SK-N-SH treated with all-trans-retinoic acid at 6 μM for 48 hours (cell line): Measurements from ENCODE around the gene PANK3.

ENCODE experiments used
- ATAC-seq: fragments of 200-7000 bp; cut with Tn5 transposase; 3 replicates; pipeline ENCODE4 v1.9.1; 2020; ENCODE audit warnings: mild to moderate bottlenecking, moderate library complexity
- ARNTL ChIP-seq: fragments of 450-650 bp; formaldehyde crosslinking; IDR thresholded peaks from 2 replicates; pipeline ENCODE4 v1.5.0; 2020; ENCODE audit warnings: low read depth, mild to moderate bottlenecking, moderate library complexity, borderline replicate concordance
- BACH2 ChIP-seq: fragments of 250-450 bp; sonication (Bioruptor Pico); IDR thresholded peaks from 2 replicates; pipeline ENCODE4 v1.9.0; 2021; ENCODE audit warnings: mild to moderate bottlenecking, borderline replicate concordance
- CSDC2 ChIP-seq: fragments of 250-450 bp; sonication (Bioruptor Pico); IDR thresholded peaks from 2 replicates; pipeline ENCODE4 v1.5.0; 2020; ENCODE audit warnings: mild to moderate bottlenecking, moderate library complexity
- ESRRG ChIP-seq: fragments of 250-450 bp; sonication (Bioruptor Pico); IDR thresholded peaks from 2 replicates; pipeline ENCODE4 v1.6.1; 2021; ENCODE audit warnings: mild to moderate bottlenecking
- GLIS3 ChIP-seq: fragments of 250-450 bp; sonication (Bioruptor Pico); IDR thresholded peaks from 2 replicates; pipeline ENCODE4 v1.5.0; 2020; ENCODE audit warnings: mild to moderate bottlenecking, moderate library complexity
- ISL1 ChIP-seq: fragments of 250-450 bp; sonication (Bioruptor Pico); IDR thresholded peaks from 2 replicates; pipeline ENCODE4 v2.1.2; 2022; ENCODE audit warnings: mild to moderate bottlenecking, moderate library complexity
- OSR1 ChIP-seq: fragments of 250-450 bp; sonication (Bioruptor Pico); IDR thresholded peaks from 2 replicates; pipeline ENCODE4 v1.8.0; 2022; ENCODE audit warnings: moderate library complexity, mild to moderate bottlenecking, inconsistent platforms
- POU6F1 ChIP-seq: fragments of 250-450 bp; sonication (Bioruptor Pico); IDR thresholded peaks from 2 replicates; pipeline ENCODE4 v1.8.0; 2021; ENCODE audit warnings: low read depth, mild to moderate bottlenecking, moderate library complexity, borderline replicate concordance
- PPARA ChIP-seq: fragments of 250-450 bp; sonication (Bioruptor Pico); IDR thresholded peaks from 2 replicates; pipeline ENCODE4 v1.5.0; 2020; ENCODE audit warnings: mild to moderate bottlenecking, borderline replicate concordance
- RARB ChIP-seq: fragments of 250-450 bp; sonication (Bioruptor Pico); IDR thresholded peaks from 2 replicates; pipeline ENCODE4 v1.8.0; 2021; ENCODE audit warnings: mild to moderate bottlenecking, moderate library complexity
- SNAI2 ChIP-seq: fragments of 250-450 bp; sonication (Bioruptor Pico); IDR thresholded peaks from 2 replicates; pipeline ENCODE4 v1.5.0; 2020; ENCODE audit warnings: mild to moderate bottlenecking, moderate library complexity
- TCF4 ChIP-seq: fragments of 250-450 bp; sonication (Bioruptor Pico); IDR thresholded peaks from 2 replicates; pipeline ENCODE4 v1.8.0; 2021; ENCODE audit warnings: mild to moderate bottlenecking, moderate library complexity, borderline replicate concordance
- TOX ChIP-seq: fragments of 250-450 bp; sonication (Bioruptor Pico); IDR thresholded peaks from 2 replicates; pipeline ENCODE4 v1.8.0; 2021; ENCODE audit warnings: mild to moderate bottlenecking, moderate library complexity, borderline replicate concordance
- ZC3H10 ChIP-seq: fragments of 250-450 bp; sonication (Bioruptor Pico); IDR thresholded peaks from 2 replicates; pipeline ENCODE4 v1.5.1; 2021; ENCODE audit warnings: mild to moderate bottlenecking, moderate library complexity
- ZFP3 ChIP-seq: fragments of 250-450 bp; sonication (Bioruptor Pico); IDR thresholded peaks from 2 replicates; pipeline ENCODE4 v1.5.0; 2020; ENCODE audit warnings: mild to moderate bottlenecking, moderate library complexity
- ZFP30 ChIP-seq: fragments of 450-650 bp; formaldehyde crosslinking; IDR thresholded peaks from 2 replicates; pipeline ENCODE4 v1.5.0; 2022; ENCODE audit warnings: mild to moderate bottlenecking, moderate library complexity
- ZNF565 ChIP-seq: fragments of 450-650 bp; formaldehyde crosslinking; conservative IDR thresholded peaks from 2 replicates; pipeline ENCODE4 v1.5.0; 2020; ENCODE audit warnings: low read depth, mild to moderate bottlenecking, moderate library complexity
- ZNF70 ChIP-seq: fragments of 450-650 bp; formaldehyde crosslinking; IDR thresholded peaks from 2 replicates; pipeline ENCODE4 v1.5.0; 2020; ENCODE audit warnings: mild to moderate bottlenecking, moderate library complexity
- ZNF8 ChIP-seq: fragments of 450-650 bp; formaldehyde crosslinking; IDR thresholded peaks from 2 replicates; pipeline ENCODE4 v1.5.0; 2020; ENCODE audit warnings: mild to moderate bottlenecking, moderate library complexity
- TF ChIP-seq, protein P1 (sequence below): fragments of 250-450 bp; sonication (Bioruptor Pico); IDR thresholded peaks from 2 replicates; pipeline ENCODE4 v1.5.0; 2020; ENCODE audit warnings: mild to moderate bottlenecking, moderate library complexity
- TF ChIP-seq, protein P2 (sequence below): fragments of 250-450 bp; sonication (Bioruptor Pico); IDR thresholded peaks from 2 replicates; pipeline ENCODE4 v1.5.1; 2020; ENCODE audit warnings: low read depth, mild to moderate bottlenecking, moderate library complexity
- TF ChIP-seq, protein P3 (sequence below): fragments of 250-450 bp; sonication (Bioruptor Pico); IDR thresholded peaks from 2 replicates; pipeline ENCODE4 v1.5.1; 2021; ENCODE audit warnings: mild to moderate bottlenecking, moderate library complexity

The PANK3 gene

DNA sequence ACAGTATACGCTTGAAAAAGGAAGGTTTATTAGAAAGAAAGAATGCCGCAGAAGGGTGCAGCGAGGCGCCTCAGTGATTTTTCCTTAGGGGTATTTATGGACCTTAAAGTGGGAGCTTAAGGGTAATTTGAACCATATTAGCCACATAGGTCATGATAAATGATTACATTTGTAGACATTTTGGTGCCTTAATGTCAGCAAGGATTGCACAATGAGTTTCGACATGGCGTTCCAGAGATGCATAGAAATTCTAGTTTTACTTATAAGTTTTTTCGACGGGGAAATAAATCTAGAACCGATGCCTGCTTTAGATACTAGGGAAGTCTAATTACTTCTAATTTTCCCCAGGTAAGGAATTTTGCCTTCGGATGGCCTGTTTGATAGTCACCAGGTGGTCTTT lies 20.7 kb upstream of the PANK3 start (continued):
- TF ChIP-seq, protein P1, sequence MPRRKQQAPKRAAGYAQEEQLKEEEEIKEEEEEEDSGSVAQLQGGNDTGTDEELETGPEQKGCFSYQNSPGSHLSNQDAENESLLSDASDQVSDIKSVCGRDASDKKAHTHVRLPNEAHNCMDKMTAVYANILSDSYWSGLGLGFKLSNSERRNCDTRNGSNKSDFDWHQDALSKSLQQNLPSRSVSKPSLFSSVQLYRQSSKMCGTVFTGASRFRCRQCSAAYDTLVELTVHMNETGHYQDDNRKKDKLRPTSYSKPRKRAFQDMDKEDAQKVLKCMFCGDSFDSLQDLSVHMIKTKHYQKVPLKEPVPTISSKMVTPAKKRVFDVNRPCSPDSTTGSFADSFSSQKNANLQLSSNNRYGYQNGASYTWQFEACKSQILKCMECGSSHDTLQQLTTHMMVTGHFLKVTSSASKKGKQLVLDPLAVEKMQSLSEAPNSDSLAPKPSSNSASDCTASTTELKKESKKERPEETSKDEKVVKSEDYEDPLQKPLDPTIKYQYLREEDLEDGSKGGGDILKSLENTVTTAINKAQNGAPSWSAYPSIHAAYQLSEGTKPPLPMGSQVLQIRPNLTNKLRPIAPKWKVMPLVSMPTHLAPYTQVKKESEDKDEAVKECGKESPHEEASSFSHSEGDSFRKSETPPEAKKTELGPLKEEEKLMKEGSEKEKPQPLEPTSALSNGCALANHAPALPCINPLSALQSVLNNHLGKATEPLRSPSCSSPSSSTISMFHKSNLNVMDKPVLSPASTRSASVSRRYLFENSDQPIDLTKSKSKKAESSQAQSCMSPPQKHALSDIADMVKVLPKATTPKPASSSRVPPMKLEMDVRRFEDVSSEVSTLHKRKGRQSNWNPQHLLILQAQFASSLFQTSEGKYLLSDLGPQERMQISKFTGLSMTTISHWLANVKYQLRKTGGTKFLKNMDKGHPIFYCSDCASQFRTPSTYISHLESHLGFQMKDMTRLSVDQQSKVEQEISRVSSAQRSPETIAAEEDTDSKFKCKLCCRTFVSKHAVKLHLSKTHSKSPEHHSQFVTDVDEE = no peak
- no peak for TF ChIP-seq GLIS3 (CRISPR knock-in tag)
- no peak for TF ChIP-seq OSR1 (CRISPR knock-in tag)

DNA sequence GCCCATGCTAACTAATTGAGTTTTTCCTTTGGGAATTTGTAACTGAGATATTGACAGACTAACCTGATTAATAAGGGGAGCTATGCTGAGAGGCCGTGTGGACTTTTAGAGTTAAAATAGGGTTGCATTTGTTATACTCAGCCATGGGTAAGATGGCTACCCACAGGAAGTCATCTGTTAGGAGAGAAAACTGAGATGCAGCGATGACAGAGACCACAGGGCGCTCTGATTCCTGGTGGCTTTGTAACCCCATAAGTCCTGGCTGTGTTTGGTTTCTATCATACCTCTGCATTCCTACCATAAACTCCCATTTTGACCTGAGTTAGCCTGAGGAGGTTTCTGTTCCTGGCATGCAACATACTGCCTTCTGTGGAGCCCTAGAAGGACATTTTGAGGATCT lies 19.5 kb upstream of the PANK3 start:
- TF ChIP-seq GLIS3 (CRISPR knock-in tag) (no peak), ESRRG (CRISPR knock-in tag) (no peak), ZNF565 (CRISPR knock-in tag) (no peak), POU6F1 (CRISPR knock-in tag) (no peak), TOX (CRISPR knock-in tag) (no peak), ISL1 (no peak), CSDC2 (CRISPR knock-in tag) (no peak), PPARA (CRISPR knock-in tag) (no peak), TCF4 (CRISPR knock-in tag) (no peak), SNAI2 (CRISPR knock-in tag) (no peak), ZNF70 (CRISPR knock-in tag) (no peak), ZC3H10 (CRISPR knock-in tag) (no peak), ARNTL (CRISPR knock-in tag) (no peak), RARB (CRISPR knock-in tag) (no peak), ZFP3 (no peak), BACH2 (no peak)
- TF ChIP-seq, protein P1 = no peak
- TF ChIP-seq, protein P2, sequence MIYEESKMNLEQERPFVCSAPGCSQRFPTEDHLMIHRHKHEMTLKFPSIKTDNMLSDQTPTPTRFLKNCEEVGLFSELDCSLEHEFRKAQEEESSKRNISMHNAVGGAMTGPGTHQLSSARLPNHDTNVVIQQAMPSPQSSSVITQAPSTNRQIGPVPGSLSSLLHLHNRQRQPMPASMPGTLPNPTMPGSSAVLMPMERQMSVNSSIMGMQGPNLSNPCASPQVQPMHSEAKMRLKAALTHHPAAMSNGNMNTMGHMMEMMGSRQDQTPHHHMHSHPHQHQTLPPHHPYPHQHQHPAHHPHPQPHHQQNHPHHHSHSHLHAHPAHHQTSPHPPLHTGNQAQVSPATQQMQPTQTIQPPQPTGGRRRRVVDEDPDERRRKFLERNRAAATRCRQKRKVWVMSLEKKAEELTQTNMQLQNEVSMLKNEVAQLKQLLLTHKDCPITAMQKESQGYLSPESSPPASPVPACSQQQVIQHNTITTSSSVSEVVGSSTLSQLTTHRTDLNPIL = no peak
- TF ChIP-seq, protein P3, sequence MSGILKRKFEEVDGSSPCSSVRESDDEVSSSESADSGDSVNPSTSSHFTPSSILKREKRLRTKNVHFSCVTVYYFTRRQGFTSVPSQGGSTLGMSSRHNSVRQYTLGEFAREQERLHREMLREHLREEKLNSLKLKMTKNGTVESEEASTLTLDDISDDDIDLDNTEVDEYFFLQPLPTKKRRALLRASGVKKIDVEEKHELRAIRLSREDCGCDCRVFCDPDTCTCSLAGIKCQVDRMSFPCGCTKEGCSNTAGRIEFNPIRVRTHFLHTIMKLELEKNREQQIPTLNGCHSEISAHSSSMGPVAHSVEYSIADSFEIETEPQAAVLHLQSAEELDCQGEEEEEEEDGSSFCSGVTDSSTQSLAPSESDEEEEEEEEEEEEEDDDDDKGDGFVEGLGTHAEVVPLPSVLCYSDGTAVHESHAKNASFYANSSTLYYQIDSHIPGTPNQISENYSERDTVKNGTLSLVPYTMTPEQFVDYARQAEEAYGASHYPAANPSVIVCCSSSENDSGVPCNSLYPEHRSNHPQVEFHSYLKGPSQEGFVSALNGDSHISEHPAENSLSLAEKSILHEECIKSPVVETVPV (CRISPR knock-in tag) = no peak
- no peak for ATAC-seq

- ATAC-seq = no peak
- TF ChIP-seq TOX (CRISPR knock-in tag) = no peak
- TF ChIP-seq ARNTL (CRISPR knock-in tag) = no peak
- TF ChIP-seq ZNF565 (CRISPR knock-in tag) = no peak
- TF ChIP-seq POU6F1 (CRISPR knock-in tag) = no peak
- TF ChIP-seq, protein P1 = no peak
- TF ChIP-seq GLIS3 (CRISPR knock-in tag) = no peak
- TF ChIP-seq ZNF70 (CRISPR knock-in tag) = no peak
- no peak for TF ChIP-seq ZC3H10 (CRISPR knock-in tag)
- no peak for TF ChIP-seq ZNF8 (CRISPR knock-in tag)
- no peak for TF ChIP-seq OSR1 (CRISPR knock-in tag)
- TF ChIP-seq ESRRG (CRISPR knock-in tag) = no peak
- no peak for TF ChIP-seq SNAI2 (CRISPR knock-in tag)
- TF ChIP-seq ISL1 = no peak
- TF ChIP-seq TCF4 (CRISPR knock-in tag) = no peak
- TF ChIP-seq ZFP30 (CRISPR knock-in tag) = no peak
Measured at GRCh38 chr5:168596927-168597326, 17.8 kb upstream of the PANK3 start.
